Measurements from ENCODE around the gene ETS2.

GRCh38 chr21:38800924-38801744, 4.6 kb upstream of the ETS2 start:
- TF ChIP-seq CTCF (conservative IDR thresholded peaks at IDR 0.05 in 1 of 2, IDR thresholded peaks at IDR 0.05 in 1 of 2; ENCODE audit: extremely low read depth in 1 of 2, insufficient read depth in 1 of 2, low read depth in 1 of 2, low read length in 2 of 2) (no peak), EZH2 (IDR thresholded peaks at IDR 0.05; ENCODE audit: borderline replicate concordance, low read length) (no peak)

Data from mammary epithelial cell (primary cell).